Lung (tissue), 12 donors: ENCODE results near the gene COP1. TPM values are rescaled to one million over a fixed set of nuclear protein-coding genes. Genes with fewer than 3 reads are reported as not detected.

Experiments
- ATAC-seq: fragments of 200-7000 bp; cut with Tn5 transposase; one replicate; pipeline ENCODE4 v1.9.1; 2020; ENCODE audit warnings: moderate number of reproducible peaks; ENCODE audit not compliant: insufficient read depth, low FRiP score
- DNase-seq, 3 donors: peaks; one replicate each; pipeline ENCODE4 v3.0.0-alpha.2; 2013 to 2017
- H3K27ac ChIP-seq, 2 donors: one replicate each; pipeline ENCODE4 v1.5.1; 2013; ENCODE audit warnings: mild to moderate bottlenecking in 2 of 2, moderate library complexity in 2 of 2, control low read depth in 1 of 2, inconsistent platforms in 1 of 2, low read depth in 1 of 2, low read length in 1 of 2
- H3K27me3 ChIP-seq, 3 donors: one replicate each; pipeline ENCODE4 v1.5.1; 2013; ENCODE audit warnings: low read length in 2 of 3; ENCODE audit not compliant: control insufficient read depth in 3 of 3, insufficient read depth in 3 of 3
- H3K36me3 ChIP-seq, 4 donors: one replicate each; pipeline ENCODE4 v1.5.1; 2013; ENCODE audit warnings: low read length in 4 of 4, mild to moderate bottlenecking in 1 of 4, moderate library complexity in 1 of 4; ENCODE audit not compliant: control insufficient read depth in 4 of 4, insufficient read depth in 4 of 4
- H3K4me1 ChIP-seq, 5 donors: one replicate each; pipeline ENCODE4 v1.5.1; 2013; ENCODE audit warnings: low read length in 5 of 5, mild to moderate bottlenecking in 2 of 5, moderate library complexity in 1 of 5; ENCODE audit not compliant: control insufficient read depth in 5 of 5, insufficient read depth in 5 of 5
- H3K4me3 ChIP-seq: one replicate; pipeline ENCODE4 v1.5.1; 2013; ENCODE audit warnings: mild to moderate bottlenecking, control low read depth, moderate library complexity
- H3K9ac ChIP-seq, 2 donors: one replicate each; pipeline ENCODE4 v1.5.1; 2013; ENCODE audit warnings: low read length in 2 of 2, control low read depth in 1 of 2; ENCODE audit not compliant: insufficient read depth in 1 of 2
- H3K9me3 ChIP-seq, 4 donors: one replicate each; pipeline ENCODE4 v1.5.1; 2013; ENCODE audit warnings: low read length in 3 of 4, mild to moderate bottlenecking in 1 of 4, moderate library complexity in 1 of 4; ENCODE audit not compliant: control insufficient read depth in 4 of 4, insufficient read depth in 3 of 4
- WGBS, 2 donors: extraction: QIAGEN DNeasy Blood & Tissue Kit; methylation state at CpG; one replicate each; pipeline ENCODE4 v1.1.7; 2013; 5-methylcytosine and 5-hydroxymethylcytosine counted together
- polyA plus RNA-seq, 2 donors: library from polyadenylated mRNA; stranded (reverse); fragments of 200-250 nt; gene quantifications; one replicate each; pipeline ENCODE4 v1.2.1, GENCODE V29; 2013
- total RNA-seq, 2 donors: library from RNA; depleted of rRNA in 1 of 2; stranded (reverse); fragments of >200 nt in 1 of 2; gene quantifications; one replicate each; pipeline ENCODE4 v1.2.1, GENCODE V29; 2014 to 2021
- TF ChIP-seq, protein P1 (sequence below): IDR thresholded peaks from 2 replicates; pipeline ENCODE4 v1.5.1; 2012; ENCODE audit warnings: mild to moderate bottlenecking; ENCODE audit errors: control extremely low read depth, extremely low read depth
- donor health status: control.
- donor health status: control.
- donor health status: Bipolar disorder and iron deficiency.
- donor health status: healthy.
- donor health status: DM: yes; HTN: yes; CAD: no.

Gene COP1
- total and polyA plus RNA-seq, 4 donors = 31.3 to 71.4 (median 52.8) TPM

GRCh38 chr1:176177764-176178163 is 29.3 kb downstream of the COP1 start:
- H3K27ac ChIP-seq = no peak overlapping the region
- WGBS, 2 donors = 80 to 90% methylated on average over 2 of the region's 2 CpGs
- H3K9me3 ChIP-seq = peaks cover 0 to 2% (median 0%) of the 10 kb centered on the region in 4 donors
- no peak overlapping the region for H3K9ac ChIP-seq
- TF ChIP-seq, protein P1, sequence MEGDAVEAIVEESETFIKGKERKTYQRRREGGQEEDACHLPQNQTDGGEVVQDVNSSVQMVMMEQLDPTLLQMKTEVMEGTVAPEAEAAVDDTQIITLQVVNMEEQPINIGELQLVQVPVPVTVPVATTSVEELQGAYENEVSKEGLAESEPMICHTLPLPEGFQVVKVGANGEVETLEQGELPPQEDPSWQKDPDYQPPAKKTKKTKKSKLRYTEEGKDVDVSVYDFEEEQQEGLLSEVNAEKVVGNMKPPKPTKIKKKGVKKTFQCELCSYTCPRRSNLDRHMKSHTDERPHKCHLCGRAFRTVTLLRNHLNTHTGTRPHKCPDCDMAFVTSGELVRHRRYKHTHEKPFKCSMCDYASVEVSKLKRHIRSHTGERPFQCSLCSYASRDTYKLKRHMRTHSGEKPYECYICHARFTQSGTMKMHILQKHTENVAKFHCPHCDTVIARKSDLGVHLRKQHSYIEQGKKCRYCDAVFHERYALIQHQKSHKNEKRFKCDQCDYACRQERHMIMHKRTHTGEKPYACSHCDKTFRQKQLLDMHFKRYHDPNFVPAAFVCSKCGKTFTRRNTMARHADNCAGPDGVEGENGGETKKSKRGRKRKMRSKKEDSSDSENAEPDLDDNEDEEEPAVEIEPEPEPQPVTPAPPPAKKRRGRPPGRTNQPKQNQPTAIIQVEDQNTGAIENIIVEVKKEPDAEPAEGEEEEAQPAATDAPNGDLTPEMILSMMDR = no peak
- no peak overlapping the region for H3K4me3 ChIP-seq
- ATAC-seq (no peak), DNase-seq (no peak)
- no peaks in the 10 kb centered on the region for H3K4me1 ChIP-seq
- no peaks in the 10 kb centered on the region for H3K27me3 ChIP-seq
- peaks cover 4 to 20% (median 12%) of the 10 kb centered on the region in 4 donors for H3K36me3 ChIP-seq

DNA sequence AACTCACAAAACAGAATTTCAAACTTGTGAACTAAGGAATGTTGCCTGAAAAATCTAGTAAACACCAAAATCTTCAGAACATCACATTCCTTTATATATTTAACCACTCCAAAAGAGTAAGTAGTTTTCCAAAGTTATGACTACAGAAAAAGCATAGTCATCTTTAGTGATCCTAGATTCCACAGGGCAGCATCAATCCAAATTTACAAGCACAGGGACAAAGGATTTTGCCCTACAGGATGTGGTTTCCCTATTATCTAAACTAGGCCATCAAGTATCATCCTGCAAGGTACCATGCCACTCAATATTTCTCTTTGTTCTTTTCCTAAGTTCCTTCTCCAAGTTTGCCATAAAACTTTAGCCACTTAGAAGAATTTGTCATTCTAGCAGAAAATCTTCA is 33.0 kb downstream of the COP1 start:
- H3K4me3 ChIP-seq = no peak overlapping the region
- no peaks in the 10 kb centered on the region for H3K4me1 ChIP-seq
- H3K9me3 ChIP-seq = peaks cover 0 to 2% (median 0%) of the 10 kb centered on the region in 4 donors
- TF ChIP-seq, protein P1 = no peak
- H3K27ac ChIP-seq = no peak overlapping the region
- DNase-seq (no peak), ATAC-seq (no peak)
- no peak overlapping the region for H3K9ac ChIP-seq
- no peaks in the 10 kb centered on the region for H3K27me3 ChIP-seq
- H3K36me3 ChIP-seq = peaks cover 0 to 25% (median 15%) of the 10 kb centered on the region in 4 donors

DNA sequence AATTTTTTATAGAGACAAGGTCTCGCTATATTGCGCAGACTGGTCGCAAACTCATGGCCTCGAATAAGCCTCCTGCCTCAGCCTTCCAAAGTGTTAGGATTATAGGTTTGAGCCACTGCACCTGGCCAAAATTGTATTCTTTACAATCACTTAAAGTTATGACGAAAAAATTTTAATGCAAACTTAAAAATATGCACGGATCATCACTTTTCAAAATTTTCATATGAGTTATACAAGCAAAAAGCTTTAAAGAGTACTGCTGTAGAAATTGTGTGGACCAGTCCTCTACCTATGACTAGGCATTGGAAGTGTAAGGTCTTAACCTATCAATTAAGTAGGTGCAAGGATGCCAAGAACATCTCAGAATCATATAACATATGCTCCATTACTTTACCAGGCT is 34.9 kb downstream of the COP1 start:
- no peak for ATAC-seq
- Histone ChIP-seq H3K9ac (no peak overlapping the region), H3K27me3 (no peaks in the 10 kb centered on the region), H3K4me1 (no peaks in the 10 kb centered on the region), H3K4me3 (no peak overlapping the region), H3K36me3 (peaks cover 2 to 28% (median 15%) of the 10 kb centered on the region in 4 donors), H3K27ac (no peak overlapping the region), H3K9me3 (peaks cover 0 to 2% (median 0%) of the 10 kb centered on the region in 4 donors)
- WGBS, 2 donors = 97 to 99% methylated on average over 6 of the region's 6 CpGs
- TF ChIP-seq, protein P1 = no peak
- no peak for DNase-seq

- no peak overlapping the region for H3K27ac ChIP-seq
- ATAC-seq (no peak), DNase-seq (no peak)
- H3K9me3 ChIP-seq = no peaks in the 10 kb centered on the region
- H3K27me3 ChIP-seq = no peaks in the 10 kb centered on the region
- H3K4me3 ChIP-seq = no peak overlapping the region
- TF ChIP-seq, protein P1 = no peak
- peaks cover 0 to 2% (median 0%) of the 10 kb centered on the region in 5 donors for H3K4me1 ChIP-seq
- H3K9ac ChIP-seq = no peak overlapping the region
- peaks cover 3 to 24% (median 8%) of the 10 kb centered on the region in 4 donors for H3K36me3 ChIP-seq
- WGBS, 2 donors = 93 to 95% methylated on average over 4 of the region's 4 CpGs
Measured at GRCh38 chr1:176167210-176167609, 39.9 kb downstream of the COP1 start.
